GM12878 (cell line): ENCODE data around the gene PIR. TPM values are rescaled to one million over a fixed set of nuclear protein-coding genes. Genes with fewer than 3 reads are reported as not detected.

Source experiments
- ATAC-seq: fragments of 200-7000 bp; cut with Tn5 transposase; 3 replicates; pipeline ENCODE4 v1.9.1; 2020; ENCODE audit warnings: mild to moderate bottlenecking, moderate library complexity
- BruUV-seq: library from RNA; stranded (reverse); fragments of 400-500 nt; replicated peaks from 2 replicates; lab custom pipeline; 2021; lab: Mats Ljungman, UMichigan
- CTCF ChIA-PET: fragments of 300-600 bp; sonication (Branson Sonifier 250); formaldehyde crosslinking; extraction: SDS; loops from one replicate; lab custom pipeline; 2021; ENCODE audit warnings: inconsistent platforms; lab: Yijun Ruan, JAX
- POLR2A ChIA-PET: fragments of 350-600 bp; formaldehyde crosslinking; extraction: SDS; loops from one replicate; lab custom pipeline; 2021; ENCODE audit warnings: inconsistent platforms; lab: Charles Lee
- RAD21 ChIA-PET: fragments of 300-600 bp; sonication (Branson Sonifier 250); formaldehyde crosslinking; loops from one replicate; lab custom pipeline; 2023; ENCODE audit warnings: antibody characterized with exemption; ENCODE audit not compliant: unreplicated experiment; lab: Charles Lee
- SMC1A ChIA-PET: fragments of 300-600 bp; sonication (Branson Sonifier 250); formaldehyde crosslinking; loops from one replicate; lab custom pipeline; 2023; ENCODE audit not compliant: unreplicated experiment, uncharacterized antibody; lab: Charles Lee
- DNase-seq: peaks from one replicate; pipeline ENCODE4 v3.0.0-alpha.2; 2011; ENCODE audit warnings: low read depth, low spot score
- FAIRE-seq: peaks from 3 replicates; lab custom pipeline; 2011; peaks lifted over from hg19 to GRCh38; lab: Jason Lieb, UNC
- H2AFZ ChIP-seq: 2 replicates; pipeline ENCODE4 v1.6.0; 2011; ENCODE audit warnings: low read depth, low read length, control low read depth; ENCODE audit not compliant: control insufficient read depth
- H3K27ac ChIP-seq: 2 replicates; pipeline ENCODE4 v1.5.1; 2011; ENCODE audit warnings: control low read depth; ENCODE audit not compliant: control insufficient read depth, insufficient read depth
- H3K27me3 ChIP-seq, 2 experiments: replicated peaks in 1 of 2; 2 replicates each; pipeline versions ENCODE4 v1.6.0 to v1.6.1; 2011; ENCODE audit warnings: low read length in 1 of 2; ENCODE audit not compliant: control insufficient read depth in 2 of 2, insufficient read depth in 2 of 2
- H3K36me3 ChIP-seq, 2 experiments: 2 replicates each; pipeline ENCODE4 v1.5.1; 2011; ENCODE audit warnings: low read length in 1 of 2; ENCODE audit not compliant: control insufficient read depth in 2 of 2, insufficient read depth in 2 of 2
- H3K4me1 ChIP-seq: 2 replicates; pipeline ENCODE4 v1.6.1; 2011; ENCODE audit warnings: mild to moderate bottlenecking, low read length, moderate library complexity, mixed read lengths; ENCODE audit not compliant: control insufficient read depth, insufficient read depth
- H3K4me2 ChIP-seq: 2 replicates; pipeline ENCODE4 v1.6.0; 2011; ENCODE audit warnings: control low read depth; ENCODE audit not compliant: control insufficient read depth, insufficient read depth
- H3K4me3 ChIP-seq: fragments of 200-600 bp; sonication (generic); 2 replicates; pipeline ENCODE4 v1.5.1; 2016
- H3K79me2 ChIP-seq: 2 replicates; pipeline ENCODE4 v1.6.0; 2011; ENCODE audit warnings: low read length; ENCODE audit not compliant: control insufficient read depth, insufficient read depth
- H3K9ac ChIP-seq: 2 replicates; pipeline ENCODE4 v1.8.0; 2011; ENCODE audit warnings: low read length, control low read depth, mixed read lengths; ENCODE audit not compliant: control insufficient read depth, insufficient read depth
- H3K9me3 ChIP-seq: replicated peaks from 3 replicates; pipeline ENCODE4 v1.5.1; 2011; ENCODE audit warnings: mild to moderate bottlenecking, low read length; ENCODE audit not compliant: control insufficient read depth, insufficient read depth
- H4K20me1 ChIP-seq: 2 replicates; pipeline ENCODE4 v1.6.0; 2011; ENCODE audit not compliant: control insufficient read depth, insufficient read depth
- ASH2L ChIP-seq: fragments of 300-600, 200-600 bp; sonication (generic); IDR thresholded peaks from 2 replicates; pipeline ENCODE4 v1.6.1; 2017; ENCODE audit warnings: low read depth, mild to moderate bottlenecking, borderline replicate concordance
- ATF7 ChIP-seq: fragments of 450-650 bp; IDR thresholded peaks from 2 replicates; pipeline ENCODE4 v1.6.1; 2016; ENCODE audit warnings: low read depth, mild to moderate bottlenecking
- BHLHE40 ChIP-seq, 2 experiments: fragments of 450-650 bp in 1 of 2; IDR thresholded peaks; 2 replicates each; pipeline ENCODE4 v1.6.1; 2011 to 2017; ENCODE audit warnings: low read depth in 2 of 2, borderline replicate concordance in 1 of 2, improper control_type of control experiment in 1 of 2, low read length in 1 of 2, mild to moderate bottlenecking in 1 of 2
- CBX3 ChIP-seq: fragments of 200-600 bp; sonication (generic); IDR thresholded peaks from 2 replicates; pipeline ENCODE4 v1.6.1; 2016; ENCODE audit warnings: low read depth, borderline replicate concordance
- CHD1 ChIP-seq: IDR thresholded peaks from 2 replicates; pipeline ENCODE4 v1.6.1; 2012; ENCODE audit warnings: low read depth, low read length, improper control_type of control experiment
- E4F1 ChIP-seq: fragments of 450-650 bp; IDR thresholded peaks from 2 replicates; pipeline ENCODE4 v1.6.1; 2018; ENCODE audit warnings: borderline replicate concordance, mild to moderate bottlenecking; ENCODE audit not compliant: partially characterized antibody
- HDGF ChIP-seq: fragments of 450-650 bp; IDR thresholded peaks from 2 replicates; pipeline ENCODE4 v1.6.1; 2016; ENCODE audit warnings: antibody characterized with exemption
- MEF2A ChIP-seq: IDR thresholded peaks from 2 replicates; pipeline ENCODE4 v1.6.1; 2011; ENCODE audit warnings: low read depth, mild to moderate bottlenecking, low read length, moderate library complexity; ENCODE audit not compliant: insufficient read depth
- MEF2B ChIP-seq: fragments of 450-650 bp; IDR thresholded peaks from 2 replicates; pipeline ENCODE4 v1.6.1; 2018; ENCODE audit warnings: mild to moderate bottlenecking, moderate library complexity; ENCODE audit not compliant: partially characterized antibody, poor library complexity, severe bottlenecking
- MLLT1 ChIP-seq: fragments of 450-650 bp; IDR thresholded peaks from 2 replicates; pipeline ENCODE4 v1.6.1; 2016; ENCODE audit warnings: mild to moderate bottlenecking
- MTA3 ChIP-seq: IDR thresholded peaks from 2 replicates; pipeline ENCODE4 v1.6.1; 2012; ENCODE audit warnings: low read length, inconsistent platforms, borderline replicate concordance
- MYC ChIP-seq: IDR thresholded peaks from 2 replicates; pipeline ENCODE4 v1.6.1; 2011; ENCODE audit warnings: mild to moderate bottlenecking, low read length, moderate library complexity, inconsistent platforms; ENCODE audit not compliant: insufficient read depth, insufficient replicate concordance, insufficient read length, severe bottlenecking
- NR2C2 ChIP-seq: IDR thresholded peaks from 2 replicates; pipeline ENCODE4 v1.6.1; 2011; ENCODE audit warnings: borderline replicate concordance, low read depth; ENCODE audit not compliant: control insufficient read depth, insufficient read length
- NR2F1 ChIP-seq: fragments of 450-650 bp; conservative IDR thresholded peaks from 2 replicates; pipeline ENCODE4 v1.6.1; 2017; ENCODE audit warnings: mild to moderate bottlenecking
- SIN3A ChIP-seq: IDR thresholded peaks from 2 replicates; pipeline ENCODE4 v1.6.1; 2012; ENCODE audit warnings: low read depth, low read length, improper control_type of control experiment
- SP1 ChIP-seq: IDR thresholded peaks from one replicate; pipeline ENCODE4 v1.6.1; 2011; ENCODE audit warnings: low read depth, low read length
- TAF1 ChIP-seq: IDR thresholded peaks from 2 replicates; pipeline ENCODE4 v1.6.1; 2011; ENCODE audit warnings: mild to moderate bottlenecking, low read depth, low read length, borderline replicate concordance
- TCF3 ChIP-seq: IDR thresholded peaks from 2 replicates; pipeline ENCODE4 v1.6.1; 2012; ENCODE audit warnings: low read depth, mild to moderate bottlenecking, low read length, borderline replicate concordance; ENCODE audit not compliant: insufficient read depth
- TCF7 ChIP-seq: IDR thresholded peaks from 2 replicates; pipeline ENCODE4 v1.6.1; 2014; ENCODE audit warnings: antibody characterized with exemption, borderline replicate concordance
- USF1 ChIP-seq: IDR thresholded peaks from 2 replicates; pipeline ENCODE4 v1.6.1; 2011; ENCODE audit warnings: borderline replicate concordance, low read depth, mild to moderate bottlenecking, moderate library complexity, mixed read lengths, low read length; ENCODE audit not compliant: insufficient read depth; ENCODE audit errors: extremely low read length
- WGBS: methylation state at CpG from one replicate; pipeline ENCODE4 v1.1.6; 2016; ENCODE audit warnings: low lambda C conversion rate; ENCODE audit not compliant: insufficient replicate concordance, insufficient coverage; ENCODE audit errors: missing lambda C conversion rate; 5-methylcytosine and 5-hydroxymethylcytosine counted together
- in situ Hi-C: fragments of 300-500 bp; cut with MboI; formaldehyde crosslinking; loops from 9 replicates; pipeline ENCODE4 v1.14.3; 2018; ENCODE audit warnings: mixed read lengths
- intact Hi-C: fragments of 100-400 bp; cut with micrococcal nuclease; formaldehyde crosslinking; loops from one replicate; pipeline ENCODE4 v1.14.2; 2022; ENCODE audit not compliant: unreplicated experiment
- polyA plus RNA-seq, 11 experiments: library from polyadenylated mRNA; depleted of rRNA in 4 of 11; unstranded in 6 of 11; stranded (reverse) in 5 of 11; fragments of >200 nt; fragmentation: Nextera tagmentation in 4 of 11; fragmentation: Illumina TruSeq in 1 of 11; extraction: Ambion mirVana in 4 of 11; extraction: Trizol in 1 of 11; gene quantifications; 1 replicate in 1 of 11; 2 replicates in 10 of 11; pipeline versions ENCODE4 v1.2.1 to v1.2.3, GENCODE V29; 2011 to 2016; ENCODE audit warnings: inconsistent platforms in 2 of 11, missing spikeins in 2 of 11, low read depth in 1 of 11
- total RNA-seq, 4 experiments: library from RNA; depleted of rRNA in 3 of 4; stranded (reverse); fragments of >200 nt in 3 of 4; fragmentation: Illumina TruSeq in 1 of 4; extraction: Trizol in 1 of 4; gene quantifications; 2 replicates each; pipeline versions ENCODE4 v1.2.1 to v1.2.3, GENCODE V29; 2013 to 2021

The PIR gene
- total and polyA plus RNA-seq, 10 of the 15 experiments (the other 5 are each of a cell fraction or from before 2014, with no cell fraction given): 3.8 to 16.5 (median 7.3) TPM

GRCh38 chrX:15376956-15377355, 116.2 kb downstream of the PIR start (continued):
- TF ChIP-seq E4F1 (no peak), NR2C2 (no peak), TCF3 (no peak), BHLHE40 (IDR thresholded peaks at IDR 0.05; ENCODE audit: borderline replicate concordance in 1 of 2, low read depth in 2 of 2, low read length in 1 of 2) (no peak), NR2F1 (no peak), TAF1 (no peak)
- TF ChIP-seq, all 136 proteins: peak for 0

DNA sequence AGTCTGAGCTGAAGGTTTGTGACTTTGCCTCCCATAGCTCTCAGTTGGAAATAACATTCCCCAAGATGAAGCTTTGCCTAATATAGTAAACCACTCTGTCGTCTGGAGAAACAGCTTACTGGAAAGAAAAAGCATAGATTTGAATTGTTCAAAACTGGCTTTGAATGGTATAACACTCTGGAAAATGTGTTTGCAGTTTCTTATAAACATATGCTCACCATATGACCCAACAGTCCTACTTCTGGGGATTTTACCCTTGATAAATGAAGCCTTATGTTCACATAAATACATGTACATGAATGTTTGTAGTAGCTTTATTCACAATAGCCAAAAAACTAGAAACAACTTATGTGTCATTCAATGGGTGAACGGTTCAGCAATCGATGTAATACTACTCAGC, 119.2 kb downstream of the PIR start:
- Histone ChIP-seq H3K4me2 (no peak overlapping the region), H3K9ac (no peak overlapping the region), H3K27ac (no peak overlapping the region), H3K4me1 (no peaks in the 10 kb centered on the region), H3K36me3 (no peaks in the 10 kb centered on the region), H3K79me2 (no peaks in the 10 kb centered on the region), H3K27me3 (no peaks in the 10 kb centered on the region; a peak in 2 of 4 replicates), H3K4me3 (no peak overlapping the region), H2AFZ (no peak overlapping the region), H3K9me3 (no peaks in the 10 kb centered on the region), H4K20me1 (no peaks in the 10 kb centered on the region)
- DNase-seq (no peak), ATAC-seq (no peak), FAIRE-seq (no peak)
- in situ Hi-C loops: no loop called here
- POLR2A ChIA-PET: no interaction called here
- WGBS: 44% methylated on average over 3 of the region's 3 CpGs
- RAD21 ChIA-PET: no interaction called here
- CTCF ChIA-PET: interaction anchor here (0.8 to 1.3 kb wide), 5 partner anchors 9 to 27 kb away, joined by 3 to 6 read pairs (median 3); partner anchors contain the start of gene VEGFD
- SMC1A ChIA-PET: interaction anchor here (0.6 kb wide), 1 partner anchor 94 kb away, joined by 3 read pairs; no protein-coding TSS in a partner anchor
- BruUV-seq: no TSS peak
- intact Hi-C loops: no loop called here
- TF ChIP-seq NR2C2: no peak
- TF ChIP-seq SIN3A: no peak
- no peak for TF ChIP-seq MEF2B
- TF ChIP-seq TCF7: no peak
- TF ChIP-seq MLLT1: no peak
- TF ChIP-seq MEF2A: no peak
- no peak for TF ChIP-seq CHD1
- TF ChIP-seq HDGF: no peak
- TF ChIP-seq ATF7: no peak
- no peak for TF ChIP-seq CBX3
- no peak for TF ChIP-seq USF1
- no peak for TF ChIP-seq MTA3
- no peak for TF ChIP-seq ASH2L
- TF ChIP-seq MYC: no peak
- TF ChIP-seq SP1: no peak
